ENCODE data around the gene PIEZO2.
A peak's percentile ranks its signal among the peaks of the same experiment; 100 is the strongest.

PIEZO2 gene

DNA sequence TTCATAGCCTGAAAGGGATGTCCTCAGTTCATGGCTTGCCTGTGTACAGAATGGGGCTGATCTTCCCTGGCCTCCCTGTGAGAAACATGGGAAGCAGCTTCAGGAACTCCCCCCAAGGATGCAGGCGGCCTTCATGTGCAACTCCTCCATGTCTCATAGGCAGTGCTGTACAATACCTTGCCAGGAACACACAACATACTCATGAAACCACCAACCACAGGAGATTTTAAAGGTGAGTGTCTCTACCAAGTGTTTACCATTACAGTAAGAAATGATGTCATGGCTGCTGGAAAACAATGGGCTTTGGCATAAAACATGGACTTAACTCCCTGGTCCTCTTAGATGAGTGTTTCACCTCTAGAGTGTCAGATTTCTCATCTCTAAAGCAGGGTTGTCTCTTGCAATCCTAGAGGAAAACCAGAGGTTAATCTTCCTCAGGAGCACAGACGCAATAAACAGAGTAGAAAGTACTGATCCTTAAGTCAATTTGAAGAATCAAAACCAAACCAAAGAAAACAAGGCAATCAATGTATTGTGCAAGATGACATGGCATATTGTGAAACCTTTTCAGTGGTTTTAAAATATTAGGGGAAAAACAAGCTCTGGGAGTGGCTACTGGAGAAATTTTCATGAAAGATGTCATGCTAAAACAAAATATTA, 528.6 kb downstream of the PIEZO2 start:
- DNase-seq (ENCODE audit: low read depth): peak; percentile 46

Measured in amniotic epithelial cell (primary cell).